Measurements from ENCODE around the gene DRD2.

Gene DRD2

DNA sequence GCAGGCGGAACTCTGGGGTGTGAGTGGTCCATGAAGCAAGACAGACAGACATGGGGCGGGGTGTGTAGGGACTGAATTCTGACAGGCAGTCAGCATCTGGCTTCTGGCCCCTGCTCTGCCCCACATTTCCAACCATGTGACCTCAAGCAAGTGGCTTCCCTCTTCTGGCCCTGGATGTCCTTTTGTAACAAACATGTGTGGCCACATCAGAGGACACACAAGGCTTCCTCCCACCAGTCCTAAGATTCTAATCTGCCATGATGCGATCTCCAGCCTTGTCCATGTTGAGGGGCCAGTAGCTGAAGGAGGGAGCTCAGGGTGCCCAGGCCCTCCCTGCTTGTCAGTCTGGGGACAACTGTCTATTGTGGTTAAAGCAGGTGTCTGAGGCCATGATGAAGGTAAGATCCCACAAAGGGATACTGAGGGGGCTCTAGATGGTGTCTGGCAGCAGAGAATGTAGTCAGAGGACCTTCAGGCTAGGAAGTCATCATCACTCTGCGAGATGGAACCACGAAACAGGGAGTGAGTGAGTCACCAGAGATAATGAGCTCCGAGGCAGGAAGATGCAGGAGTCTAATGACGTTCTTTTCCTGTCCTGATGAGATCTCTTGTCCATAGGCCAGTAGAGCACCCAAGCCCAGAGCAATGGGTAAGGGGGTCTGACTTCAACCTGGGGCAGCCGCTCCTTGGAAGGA, 27.4 kb downstream of the DRD2 start:
- Histone ChIP-seq H3K9me3 (no peaks in the 10 kb centered on the region), H3K9ac (no peak overlapping the region), H3K27ac (no peak overlapping the region), H3K36me3 (no peaks in the 10 kb centered on the region), H3K4me3 (no peak overlapping the region), H3K27me3 (no peaks in the 10 kb centered on the region), H3K4me1 (no peaks in the 10 kb centered on the region), H4K20me1 (no peaks in the 10 kb centered on the region), H3K4me2 (no peak overlapping the region)
- no peak for TF ChIP-seq Cebpa-rat (IDR thresholded peaks at IDR 0.05)

DNA sequence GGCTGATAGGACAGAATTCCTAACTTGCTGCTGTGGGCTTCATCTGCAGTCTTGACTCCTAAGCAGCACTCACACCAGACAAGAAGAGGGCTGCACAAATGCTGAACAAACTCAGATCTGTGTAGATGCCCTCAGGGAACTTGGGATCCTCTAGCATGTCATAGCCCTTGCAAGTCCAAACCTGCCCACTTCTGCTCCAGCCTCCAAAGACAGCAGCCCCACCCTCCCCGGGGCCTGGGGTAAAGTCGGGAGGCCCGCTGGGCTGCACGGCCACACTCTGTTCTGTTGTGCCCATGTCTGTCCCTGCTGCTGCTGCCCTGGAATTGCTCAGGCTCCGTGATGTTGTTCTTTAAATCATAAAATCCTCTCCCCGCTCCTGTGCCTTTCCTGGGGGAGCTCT, 28.3 kb downstream of the DRD2 start:
- Histone ChIP-seq H4K20me1 (no peaks in the 10 kb centered on the region), H3K9me3 (no peaks in the 10 kb centered on the region), H3K27me3 (no peaks in the 10 kb centered on the region), H3K27ac (no peak overlapping the region), H3K4me3 (no peak overlapping the region), H3K4me1 (no peaks in the 10 kb centered on the region), H3K4me2 (no peak overlapping the region), H3K36me3 (no peaks in the 10 kb centered on the region), H3K9ac (no peak overlapping the region)
- TF ChIP-seq Cebpa-rat (IDR thresholded peaks at IDR 0.05) = no peak

DNA sequence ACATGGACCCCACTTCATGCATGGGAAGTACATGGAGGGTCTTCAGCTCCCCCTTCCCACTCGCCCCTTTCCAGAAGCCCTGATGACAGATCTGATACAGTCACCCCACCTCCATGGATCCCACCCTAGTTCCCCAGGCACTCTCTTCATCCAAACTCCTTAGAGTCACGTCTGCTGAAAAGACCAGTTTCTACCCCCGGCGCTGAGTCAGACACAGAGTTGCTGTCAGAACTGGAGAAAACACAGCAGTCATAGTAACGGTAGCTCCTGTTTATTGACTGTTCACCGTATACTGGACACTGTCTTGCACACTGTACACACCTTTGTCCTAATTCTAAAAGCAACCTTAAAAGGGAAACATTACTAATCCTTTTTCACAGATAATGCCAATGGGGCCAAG, 29.1 kb downstream of the DRD2 start:
- Histone ChIP-seq H3K36me3 (no peaks in the 10 kb centered on the region), H3K9ac (no peak overlapping the region), H3K4me2 (no peak overlapping the region), H3K4me3 (no peak overlapping the region), H3K27ac (no peak overlapping the region), H3K9me3 (no peaks in the 10 kb centered on the region), H3K27me3 (no peaks in the 10 kb centered on the region), H3K4me1 (no peaks in the 10 kb centered on the region), H4K20me1 (no peaks in the 10 kb centered on the region)
- TF ChIP-seq Cebpa-rat (IDR thresholded peaks at IDR 0.05) = no peak

DNA sequence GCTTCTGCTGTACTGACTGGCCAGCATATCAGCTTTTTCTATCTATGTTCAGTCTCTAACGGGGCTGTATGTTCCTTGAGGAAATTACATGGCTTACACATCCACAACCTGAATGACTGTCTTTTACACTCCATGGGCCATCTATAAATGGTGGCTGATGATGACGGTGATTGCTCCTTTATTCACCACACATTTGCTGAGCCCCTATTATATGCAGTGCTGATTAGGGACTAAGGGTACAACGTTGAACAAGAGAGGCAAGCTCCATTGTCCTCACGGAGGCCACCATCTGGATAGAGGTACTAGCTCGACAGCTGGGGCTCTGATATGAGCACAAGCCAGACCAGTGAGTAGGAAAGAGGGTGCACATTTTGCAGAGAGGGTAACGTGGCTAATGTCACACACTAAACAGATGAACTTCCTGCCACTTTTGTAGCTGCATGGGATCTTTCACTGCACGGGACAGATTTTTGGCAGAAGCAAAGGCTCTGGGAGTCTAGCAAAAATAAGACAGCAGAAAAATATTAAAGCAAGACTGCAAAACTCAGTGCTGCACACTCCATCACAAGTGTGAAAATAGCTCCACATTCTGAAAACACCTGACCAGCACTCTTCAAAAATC, 30.6 kb downstream of the DRD2 start:
- no peaks in the 10 kb centered on the region for H4K20me1 ChIP-seq
- no peaks in the 10 kb centered on the region for H3K9me3 ChIP-seq
- H3K36me3 ChIP-seq = no peaks in the 10 kb centered on the region
- H3K27me3 ChIP-seq = no peaks in the 10 kb centered on the region
- no peak overlapping the region for H3K9ac ChIP-seq
- no peak overlapping the region for H3K4me3 ChIP-seq
- no peak overlapping the region for H3K4me2 ChIP-seq
- no peak overlapping the region for H3K27ac ChIP-seq
- no peaks in the 10 kb centered on the region for H3K4me1 ChIP-seq
- no peak for TF ChIP-seq Cebpa-rat (IDR thresholded peaks at IDR 0.05)

DNA sequence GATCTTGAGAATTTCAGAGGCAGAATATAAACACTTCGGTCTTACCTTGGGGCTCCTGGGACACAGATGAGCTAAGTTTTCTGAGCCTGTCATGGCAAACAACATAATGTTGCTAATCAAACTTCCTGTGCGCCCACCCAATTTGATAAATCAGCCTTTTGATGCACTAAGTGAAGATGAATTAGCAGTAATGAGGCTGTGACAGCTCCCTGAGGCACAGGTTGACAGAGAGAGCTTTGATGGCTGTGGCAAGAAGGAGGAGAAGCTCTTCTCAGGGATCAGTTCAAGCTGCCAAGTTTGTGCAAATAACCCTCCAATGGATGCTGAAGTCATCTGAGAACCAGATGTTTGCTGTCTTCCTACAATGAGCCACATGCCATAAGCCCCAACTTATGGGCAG, 34.4 kb downstream of the DRD2 start:
- Histone ChIP-seq H3K9ac (no peak overlapping the region), H3K27me3 (no peaks in the 10 kb centered on the region), H4K20me1 (no peaks in the 10 kb centered on the region), H3K4me3 (no peak overlapping the region), H3K36me3 (no peaks in the 10 kb centered on the region), H3K4me2 (no peak overlapping the region), H3K9me3 (no peaks in the 10 kb centered on the region), H3K27ac (no peak overlapping the region), H3K4me1 (no peaks in the 10 kb centered on the region)
- no peak for TF ChIP-seq Cebpa-rat (IDR thresholded peaks at IDR 0.05)

DNA sequence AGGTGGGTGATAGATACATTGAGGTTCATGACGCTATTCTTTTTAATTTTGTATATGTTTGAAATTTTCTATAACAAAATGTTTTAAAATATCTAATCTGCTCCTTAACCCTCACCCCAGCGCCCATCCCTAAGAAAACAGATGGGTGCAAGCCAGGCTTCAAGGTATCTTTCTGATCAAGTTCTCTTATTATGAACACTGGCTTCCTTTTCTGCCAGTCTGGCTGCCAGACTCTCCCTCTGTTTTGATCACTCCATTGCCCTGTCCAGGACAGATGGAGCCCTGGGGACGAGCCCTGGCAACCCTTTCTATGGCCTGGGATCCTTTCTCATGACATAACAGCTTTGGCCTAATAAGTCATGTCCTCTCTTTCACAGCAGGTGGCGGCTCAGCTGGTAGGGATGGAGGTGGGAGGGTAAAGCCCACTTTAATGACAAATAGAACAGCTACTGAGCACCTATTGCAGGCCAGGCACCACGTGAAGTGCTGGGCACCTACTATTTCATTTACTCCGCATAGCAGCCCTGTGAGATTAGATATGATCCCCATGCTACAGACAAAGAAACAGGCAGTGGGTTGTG, 38.4 kb downstream of the DRD2 start:
- no peak overlapping the region for H3K4me3 ChIP-seq
- H3K9me3 ChIP-seq = no peaks in the 10 kb centered on the region
- H3K4me1 ChIP-seq = no peaks in the 10 kb centered on the region
- H3K27ac ChIP-seq = no peak overlapping the region
- no peaks in the 10 kb centered on the region for H3K36me3 ChIP-seq
- no peak overlapping the region for H3K4me2 ChIP-seq
- TF ChIP-seq Cebpa-rat (IDR thresholded peaks at IDR 0.05) = no peak
- no peaks in the 10 kb centered on the region for H4K20me1 ChIP-seq
- H3K27me3 ChIP-seq = no peaks in the 10 kb centered on the region
- H3K9ac ChIP-seq = no peak overlapping the region

DNA sequence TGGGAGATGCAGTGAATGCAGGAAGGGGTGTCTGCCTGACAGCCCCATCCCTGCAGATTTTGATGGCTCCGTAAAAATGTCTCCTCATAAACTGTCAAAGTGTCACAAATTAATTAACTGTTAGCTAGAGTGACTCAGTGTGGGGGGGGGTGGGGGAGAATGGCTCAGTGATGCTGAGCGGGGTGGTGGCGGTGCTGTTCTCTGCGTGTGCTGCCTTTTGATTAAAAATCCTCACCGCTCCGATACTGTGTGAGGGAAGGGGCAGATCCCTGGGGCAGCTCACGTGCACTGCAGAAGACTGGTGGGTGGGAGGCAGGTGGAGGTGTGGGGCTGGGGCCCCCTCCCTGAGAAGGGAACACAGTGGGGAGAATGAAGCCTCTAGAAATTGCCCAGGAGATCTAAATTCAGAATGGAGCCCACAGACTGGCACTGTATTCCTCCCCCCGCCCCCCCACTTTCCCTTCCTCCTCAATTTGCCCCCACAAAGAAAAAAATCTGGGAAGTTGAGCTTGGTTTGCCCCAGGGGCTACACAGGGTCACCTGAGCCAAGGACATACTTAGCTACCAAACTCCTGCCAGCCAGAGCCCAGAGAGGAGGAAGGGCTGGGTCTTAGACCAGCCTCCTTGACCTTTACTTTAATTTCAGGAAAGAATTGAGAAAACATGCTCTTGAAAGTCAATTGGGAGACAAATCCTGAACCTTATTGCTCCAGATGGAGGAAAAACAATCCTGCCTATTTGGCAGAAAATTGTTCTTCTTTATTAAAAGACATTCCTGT, 39.8 kb downstream of the DRD2 start:
- no peak overlapping the region for H3K4me3 ChIP-seq
- H3K36me3 ChIP-seq = no peaks in the 10 kb centered on the region
- H3K4me1 ChIP-seq = no peaks in the 10 kb centered on the region
- H4K20me1 ChIP-seq = no peaks in the 10 kb centered on the region
- H3K9ac ChIP-seq = no peak overlapping the region
- H3K9me3 ChIP-seq = no peaks in the 10 kb centered on the region
- H3K27me3 ChIP-seq = no peaks in the 10 kb centered on the region
- TF ChIP-seq Cebpa-rat (IDR thresholded peaks at IDR 0.05) = no peak
- H3K4me2 ChIP-seq = no peak overlapping the region
- no peak overlapping the region for H3K27ac ChIP-seq

DNA sequence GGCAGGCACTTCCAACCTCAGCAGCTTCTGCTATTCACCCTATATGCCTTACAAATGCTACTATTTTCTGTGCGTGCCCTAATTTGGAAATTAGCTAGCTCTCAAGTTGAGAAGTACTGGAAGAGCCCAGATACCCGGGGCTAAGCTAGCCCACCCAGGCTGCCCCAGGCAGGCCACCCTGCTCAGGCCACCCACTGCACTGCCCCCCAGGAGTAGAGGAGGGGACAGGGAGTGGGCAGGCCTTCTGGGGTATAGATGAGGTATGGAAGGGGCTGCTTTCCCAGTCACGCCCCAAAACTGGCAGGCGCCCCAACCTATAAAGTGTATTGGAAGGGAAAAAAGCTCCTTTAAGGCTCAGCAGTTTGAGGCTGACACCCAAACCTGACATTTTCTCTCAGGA, 43.5 kb downstream of the DRD2 start:
- H3K9ac ChIP-seq = no peak overlapping the region
- H3K27me3 ChIP-seq = no peaks in the 10 kb centered on the region
- H3K9me3 ChIP-seq = no peaks in the 10 kb centered on the region
- H3K4me2 ChIP-seq = no peak overlapping the region
- H3K27ac ChIP-seq = no peak overlapping the region
- H3K4me1 ChIP-seq = no peaks in the 10 kb centered on the region
- no peak for TF ChIP-seq Cebpa-rat (IDR thresholded peaks at IDR 0.05)
- H3K36me3 ChIP-seq = no peaks in the 10 kb centered on the region
- H4K20me1 ChIP-seq = no peaks in the 10 kb centered on the region
- no peak overlapping the region for H3K4me3 ChIP-seq

DNA sequence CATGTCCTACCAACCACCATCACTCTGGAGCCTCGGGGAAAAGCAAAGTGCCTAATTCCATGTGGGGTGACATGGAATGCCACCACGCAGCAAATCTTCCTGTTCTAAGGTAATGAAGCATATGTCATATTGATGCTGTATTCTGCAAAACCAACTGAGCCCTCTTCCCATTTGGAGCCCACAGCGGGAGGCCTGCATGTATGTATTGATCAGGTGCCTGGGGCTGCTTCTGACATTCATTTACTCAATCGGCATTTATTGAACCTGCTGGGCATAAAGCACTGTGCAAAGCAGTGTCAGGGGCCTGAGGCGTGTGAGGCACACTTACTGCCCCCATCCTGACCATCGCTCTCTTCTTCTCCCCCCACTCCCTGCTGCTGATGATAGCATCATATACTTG, 48.5 kb downstream of the DRD2 start:
- no peak for TF ChIP-seq Cebpa-rat (IDR thresholded peaks at IDR 0.05)
- H3K4me2 ChIP-seq = no peak overlapping the region
- no peaks in the 10 kb centered on the region for H3K27me3 ChIP-seq
- H4K20me1 ChIP-seq = no peaks in the 10 kb centered on the region
- H3K27ac ChIP-seq = no peak overlapping the region
- H3K9ac ChIP-seq = no peak overlapping the region
- H3K36me3 ChIP-seq = no peaks in the 10 kb centered on the region
- H3K9me3 ChIP-seq = no peaks in the 10 kb centered on the region
- no peaks in the 10 kb centered on the region for H3K4me1 ChIP-seq
- H3K4me3 ChIP-seq = no peak overlapping the region

DNA sequence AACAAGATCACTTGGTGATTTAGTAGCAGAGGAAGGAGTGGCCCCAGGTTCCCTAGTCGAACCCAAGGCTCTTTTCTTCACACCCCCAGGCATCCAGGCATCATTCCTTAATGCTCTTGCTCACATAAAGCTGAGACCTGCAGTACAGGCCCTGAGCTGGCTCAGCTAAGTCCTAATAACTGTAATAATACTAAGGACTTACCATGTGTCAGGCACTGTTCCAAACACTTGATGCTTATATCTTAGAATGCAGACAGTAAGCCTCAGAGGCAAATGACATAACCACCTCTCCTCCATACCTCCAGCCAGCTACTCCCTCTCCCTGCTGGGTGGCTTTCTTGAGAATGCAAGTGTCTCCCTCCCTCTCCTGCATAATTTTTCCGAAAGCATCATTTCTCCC, 54.4 kb downstream of the DRD2 start:
- Histone ChIP-seq H4K20me1 (no peaks in the 10 kb centered on the region), H3K4me1 (peaks cover 12% of the 10 kb centered on the region)

More for the DNA sequence above, 54.4 kb downstream of the DRD2 start:
- TF ChIP-seq Cebpa-rat (IDR thresholded peaks at IDR 0.05) = no peak
- no peaks in the 10 kb centered on the region for H3K9me3 ChIP-seq
- no peak overlapping the region for H3K9ac ChIP-seq
- H3K27me3 ChIP-seq = no peaks in the 10 kb centered on the region
- H3K27ac ChIP-seq = no peak overlapping the region
- no peak overlapping the region for H3K4me2 ChIP-seq
- H3K4me3 ChIP-seq = no peak overlapping the region
- no peaks in the 10 kb centered on the region for H3K36me3 ChIP-seq
